ENCODE data around the gene PLAAT4.

DNA sequence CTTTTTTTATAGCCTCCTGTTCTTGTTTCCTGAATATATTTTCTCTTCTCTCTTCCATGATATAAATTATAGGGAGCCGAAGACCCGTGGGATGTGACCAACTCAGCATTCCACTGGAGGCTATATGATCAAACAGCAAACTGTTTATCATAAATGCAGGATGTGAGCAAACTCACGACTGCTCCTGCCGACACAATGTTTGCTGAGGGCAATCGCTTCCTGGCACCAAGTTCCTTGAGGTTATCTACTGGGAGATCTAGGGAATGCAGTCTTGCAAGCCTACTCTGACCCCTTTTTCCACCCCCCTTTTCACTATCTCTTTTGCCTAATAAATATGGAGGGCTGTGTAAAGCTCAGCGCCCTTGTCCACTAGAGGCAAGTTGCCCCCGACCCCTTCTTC is 13.5 kb upstream of the PLAAT4 start:
- no peak for TF ChIP-seq CTCF (IDR thresholded peaks at IDR 0.05; ENCODE audit: borderline replicate concordance, extremely low read depth, low read length, poor library complexity, severe bottlenecking)
- no peak for TF ChIP-seq EZH2 (IDR thresholded peaks at IDR 0.05; ENCODE audit: borderline replicate concordance, low read depth, low read length, severe bottlenecking)
